Muscle of back (tissue), 11 donors: ENCODE results near the gene MGRN1. TPM values are rescaled to one million over a fixed set of nuclear protein-coding genes. Genes with fewer than 3 reads are reported as not detected.

Experiments used
- DNase-seq, 3 donors: peaks; one replicate each; pipeline versions ENCODE4 v3.0.0 to v3.0.0-alpha.2; 2013
- polyA plus RNA-seq, 10 donors: library from polyadenylated mRNA; unstranded; fragments of 120-200 nt; gene quantifications; one replicate each; pipeline ENCODE4 v1.2.1, GENCODE V29; 2013; ENCODE audit not compliant: insufficient read length in 10 of 10

The MGRN1 gene
- polyA plus RNA-seq, 10 donors, result 30.9 to 42.7 (median 36.9) TPM

DNA sequence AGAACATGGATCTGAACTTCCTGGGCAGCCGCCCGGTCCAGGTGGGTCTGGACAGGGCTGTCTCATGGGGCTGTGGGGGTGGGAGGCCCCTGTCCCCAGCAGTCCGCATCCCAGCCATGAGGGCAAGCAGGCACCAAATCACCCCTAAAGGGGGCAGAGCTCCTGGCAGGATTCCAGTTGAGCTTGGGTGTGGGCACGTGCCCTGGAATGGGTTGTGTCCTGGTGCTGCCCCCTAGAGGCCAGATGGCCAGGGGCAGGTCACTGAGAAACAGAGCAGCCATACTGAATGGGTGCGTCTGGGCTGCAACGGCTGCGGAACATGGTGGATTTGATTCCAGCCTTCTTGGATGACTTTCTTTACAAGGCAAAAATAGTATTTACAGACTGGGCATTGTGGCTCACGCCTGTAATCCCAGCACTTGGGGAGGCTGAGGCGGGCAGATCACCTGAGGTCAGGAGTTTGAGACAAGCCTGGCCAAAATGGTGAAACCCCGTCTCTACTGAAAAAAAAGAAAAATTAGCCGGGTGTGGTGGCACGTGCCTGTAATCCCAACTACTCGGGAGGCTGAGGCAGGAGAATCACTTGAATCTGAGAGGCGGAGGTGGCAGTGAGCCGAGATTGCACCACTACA lies 25.9 kb downstream of the MGRN1 start:
- DNase-seq, result peak in 1 of 3 donors; percentile 43

DNA sequence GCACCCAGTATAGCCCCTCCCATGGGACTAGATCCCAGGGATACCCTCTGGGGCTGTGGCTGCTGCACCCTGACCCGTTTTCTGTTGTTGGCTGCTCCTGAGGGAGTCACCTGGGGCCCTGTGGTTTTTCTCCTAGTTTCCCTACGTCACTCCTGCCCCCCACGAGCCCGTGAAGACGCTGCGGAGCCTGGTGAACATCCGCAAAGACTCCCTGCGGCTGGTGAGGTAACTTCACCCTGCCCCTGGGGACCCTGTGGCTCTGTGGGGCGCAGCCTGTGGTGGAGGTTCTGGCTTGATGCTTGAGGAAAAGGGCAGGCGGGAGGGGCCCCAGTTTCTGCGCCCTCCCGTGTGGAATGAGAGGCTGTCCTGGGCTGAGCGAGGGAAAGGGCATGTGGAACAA lies 27.2 kb downstream of the MGRN1 start:
- DNase-seq, result no peak

DNA sequence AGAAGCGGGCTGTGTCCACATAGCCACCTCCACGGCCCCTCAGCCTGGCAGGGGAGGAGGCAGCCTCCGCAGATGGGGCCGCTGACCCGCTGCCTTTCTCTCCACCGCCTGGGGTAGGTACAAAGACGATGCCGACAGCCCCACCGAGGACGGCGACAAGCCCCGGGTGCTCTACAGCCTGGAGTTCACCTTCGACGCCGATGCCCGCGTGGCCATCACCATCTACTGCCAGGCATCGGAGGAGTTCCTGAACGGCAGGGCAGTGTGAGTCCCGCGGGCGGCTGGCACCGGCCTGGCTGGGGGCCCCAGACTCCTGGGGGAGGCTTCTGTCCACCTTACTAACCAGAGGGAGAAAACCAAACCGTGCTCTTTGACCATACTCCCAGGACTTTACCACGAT lies 27.9 kb downstream of the MGRN1 start:
- no peak for DNase-seq

DNA sequence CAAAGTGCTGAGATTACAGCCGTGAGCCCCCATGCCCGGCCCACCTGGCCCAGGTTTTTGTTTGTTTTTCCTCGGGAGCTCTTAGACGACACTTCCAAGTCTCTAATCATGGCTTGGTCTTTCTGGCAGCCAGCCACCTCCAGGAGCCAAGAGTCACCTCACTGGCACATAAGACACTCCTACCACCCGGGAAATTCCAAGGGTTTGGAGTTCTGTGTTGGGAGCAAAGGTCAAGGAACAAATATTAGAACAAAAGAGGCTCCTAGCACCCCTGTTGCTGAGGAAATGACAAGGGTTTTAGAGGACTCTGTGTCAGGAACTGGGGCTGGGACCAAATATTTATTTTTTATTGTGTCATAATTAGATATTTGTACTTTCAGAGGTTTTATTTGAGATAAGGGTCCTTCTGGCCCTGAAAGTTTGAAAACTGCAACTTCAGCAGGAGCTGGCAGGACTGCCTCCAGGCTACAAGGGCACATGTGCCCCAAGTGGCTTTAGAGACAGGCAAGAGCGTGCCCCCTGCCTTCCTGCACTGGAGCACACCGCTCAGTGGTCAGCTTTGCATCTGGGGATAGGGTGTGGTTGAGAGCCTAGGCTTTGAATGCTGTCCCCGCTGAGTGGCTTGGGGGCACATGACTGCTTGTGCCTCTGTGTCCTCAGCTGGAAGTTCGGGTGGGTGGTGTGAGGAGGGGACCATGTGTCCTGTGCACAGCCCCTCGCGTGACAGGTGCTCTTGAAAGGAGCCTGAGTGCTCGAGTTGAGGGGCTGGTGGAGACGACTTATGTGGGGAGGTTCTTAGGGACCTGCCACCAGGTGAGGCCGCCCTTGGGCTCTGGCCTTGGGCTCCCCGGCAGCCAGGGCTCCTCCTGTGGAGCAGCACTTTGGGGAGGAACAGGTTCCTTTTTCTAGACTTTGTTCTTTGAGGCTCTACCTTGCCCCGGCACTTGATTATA lies 29.7 kb downstream of the MGRN1 start:
- no peak for DNase-seq

DNA sequence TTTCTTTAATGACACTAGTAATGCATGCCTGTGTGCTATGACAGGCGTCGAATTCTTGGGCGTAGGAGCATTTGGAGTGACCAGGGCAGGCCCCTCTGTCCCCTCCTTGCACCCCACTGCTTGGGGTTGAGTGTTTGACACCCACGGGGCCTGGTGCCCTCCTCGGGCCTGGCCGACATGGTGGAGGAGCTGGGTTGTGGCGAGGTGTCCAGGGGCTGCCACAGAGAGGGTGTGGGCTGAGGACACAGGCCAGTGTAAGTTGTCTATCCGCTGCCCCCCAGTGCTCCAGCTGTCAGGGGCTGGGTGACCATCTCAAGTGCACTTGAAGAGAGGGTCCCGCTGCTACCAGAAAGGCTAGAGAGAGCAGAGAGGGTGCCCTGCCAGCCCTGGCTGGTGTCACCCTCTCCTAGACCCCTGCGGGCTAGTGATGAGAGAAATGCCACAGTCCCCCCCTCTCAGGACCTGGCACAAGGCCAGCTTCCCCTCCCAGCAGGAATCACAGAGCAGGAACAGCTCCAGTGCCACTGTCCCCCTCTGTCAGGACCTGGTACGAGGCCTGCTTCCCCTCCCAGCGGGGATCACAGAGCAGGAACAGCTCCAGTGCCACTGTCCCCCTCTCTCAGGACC lies 30.5 kb downstream of the MGRN1 start:
- DNase-seq, result no peak

DNA sequence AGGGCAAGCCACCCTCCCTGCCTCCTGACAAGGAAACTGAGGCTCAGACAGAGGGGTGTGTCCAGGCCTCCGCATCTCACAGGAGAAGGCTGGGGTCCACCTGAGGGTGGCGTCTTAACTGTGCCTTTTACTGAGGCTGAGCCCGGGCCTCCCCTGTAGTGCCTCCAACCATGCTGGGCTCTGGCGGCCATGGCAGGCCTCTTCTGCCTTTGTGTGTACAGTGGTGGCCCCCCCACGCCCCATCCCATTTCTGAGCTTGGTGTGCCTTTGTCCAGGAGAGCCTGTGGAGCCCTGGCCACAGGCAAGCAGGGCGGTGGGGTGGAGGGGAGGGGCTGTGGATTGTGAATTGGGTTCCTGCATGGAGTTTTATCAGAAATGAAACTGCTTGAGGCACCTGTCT lies 31.2 kb downstream of the MGRN1 start:
- no peak for DNase-seq

DNA sequence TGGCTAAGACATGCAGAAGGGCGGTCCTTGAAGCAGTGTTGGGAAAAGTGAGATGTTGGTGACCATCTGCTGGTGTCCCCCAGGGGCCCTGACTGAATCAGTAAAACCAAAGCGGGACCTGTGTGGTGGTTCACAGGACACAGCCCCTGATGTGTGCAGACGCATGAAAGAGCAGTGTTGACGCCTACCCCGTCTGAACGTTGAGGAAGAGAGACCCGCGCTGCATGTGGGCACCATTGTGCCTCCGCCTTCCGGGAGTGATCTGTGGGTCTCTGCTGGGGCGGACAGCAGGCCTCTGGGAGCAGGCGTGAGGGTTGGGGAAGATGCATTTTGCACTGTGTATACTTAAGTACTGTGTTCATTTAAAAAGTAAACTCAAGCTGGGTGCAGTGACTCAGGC lies 31.6 kb downstream of the MGRN1 start:
- DNase-seq, result no peak

DNA sequence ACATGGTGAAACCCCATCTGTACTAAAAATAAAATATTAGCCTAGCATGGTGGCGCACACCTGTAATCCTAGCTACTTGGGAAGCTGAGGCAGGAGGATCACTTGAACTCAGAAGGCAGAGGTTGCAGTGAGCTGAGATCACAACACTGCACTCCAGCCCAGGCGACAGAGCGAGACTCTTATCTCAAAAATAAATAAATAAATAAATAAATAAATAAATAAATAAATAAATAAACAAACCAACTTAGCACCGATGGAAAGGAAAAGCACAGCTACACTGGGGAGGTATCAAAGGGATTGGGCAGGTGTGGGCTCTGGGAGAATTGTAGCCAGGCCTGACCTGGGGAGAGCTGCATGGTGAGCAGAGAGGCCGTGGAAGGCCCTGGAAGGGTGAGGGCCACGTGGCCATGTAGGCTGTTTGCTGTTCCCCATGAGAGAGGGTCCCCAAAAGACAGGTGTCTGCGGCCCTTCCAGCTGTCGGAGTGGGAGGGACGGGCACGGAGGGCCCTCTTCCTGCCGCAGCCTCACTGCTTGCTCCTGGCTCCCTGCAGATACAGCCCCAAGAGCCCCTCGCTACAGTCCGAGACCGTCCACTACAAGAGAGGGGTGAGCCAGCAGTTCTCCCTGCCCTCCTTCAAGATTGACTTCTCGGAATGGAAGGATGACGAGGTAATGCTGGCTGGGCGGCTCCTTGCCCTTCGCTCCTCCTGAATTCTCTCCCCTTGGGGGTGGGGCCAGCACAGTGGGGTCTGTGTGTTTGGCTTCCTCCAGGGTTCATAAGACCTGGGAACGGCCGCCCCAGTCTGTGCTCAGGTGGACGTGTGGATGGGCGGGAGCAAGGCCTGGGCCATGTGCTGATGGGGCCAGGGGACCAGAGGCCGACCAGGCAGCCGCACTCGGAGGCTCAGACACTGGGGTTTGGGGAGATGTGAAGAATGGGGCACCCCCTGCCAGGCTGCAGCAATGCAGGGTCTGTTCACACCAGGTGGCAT lies 32.4 kb downstream of the MGRN1 start:
- no peak for DNase-seq

DNA sequence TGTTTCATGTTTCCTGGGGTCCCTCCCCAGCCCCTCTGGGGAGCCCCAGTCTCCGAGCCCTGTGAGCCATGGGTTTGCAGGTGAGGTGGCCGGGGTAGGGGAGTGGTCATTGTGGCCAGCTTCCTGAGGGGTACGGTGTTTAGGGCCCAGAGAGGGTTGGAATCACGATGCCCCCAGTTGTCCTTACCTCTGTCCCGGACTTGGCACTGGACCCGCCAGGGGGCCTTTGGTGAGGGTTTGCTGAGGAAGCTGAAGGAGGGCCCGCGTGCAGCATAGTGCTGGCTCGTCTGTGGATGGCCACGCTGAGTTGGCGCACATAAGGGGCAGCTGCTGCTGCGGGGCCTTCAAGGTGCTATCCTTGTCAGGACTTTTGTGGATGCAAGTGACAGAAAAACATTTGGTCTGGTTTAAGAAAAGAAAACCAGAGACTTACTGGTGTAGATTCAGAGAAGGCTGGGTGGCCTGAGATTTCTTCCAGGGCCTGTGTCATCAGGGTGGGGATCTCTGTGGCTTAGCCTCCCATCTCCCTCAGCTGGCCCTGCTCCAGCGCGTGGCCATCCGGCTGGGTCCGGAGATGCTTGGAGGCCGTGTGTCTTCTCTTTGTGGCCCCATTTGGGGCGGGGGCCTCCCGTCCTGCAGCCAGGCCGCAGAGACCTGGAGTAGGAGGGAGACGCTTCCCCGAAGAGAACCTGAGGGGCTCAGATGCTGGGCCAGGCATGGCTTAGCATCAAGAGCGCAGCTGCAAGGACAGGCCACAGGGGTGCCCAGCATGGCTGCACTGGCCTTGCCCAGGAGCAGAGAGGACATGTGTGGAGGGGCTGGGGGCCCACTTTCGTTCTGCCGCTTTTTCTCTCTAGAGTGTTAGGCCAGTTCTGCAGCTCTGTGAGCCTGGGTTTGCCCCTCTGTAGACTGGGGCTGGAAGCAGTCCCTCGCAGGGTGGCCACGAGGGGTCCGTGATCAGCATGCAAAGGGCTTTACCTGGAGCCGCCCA lies 35.0 kb downstream of the MGRN1 start:
- DNase-seq, result no peak

DNA sequence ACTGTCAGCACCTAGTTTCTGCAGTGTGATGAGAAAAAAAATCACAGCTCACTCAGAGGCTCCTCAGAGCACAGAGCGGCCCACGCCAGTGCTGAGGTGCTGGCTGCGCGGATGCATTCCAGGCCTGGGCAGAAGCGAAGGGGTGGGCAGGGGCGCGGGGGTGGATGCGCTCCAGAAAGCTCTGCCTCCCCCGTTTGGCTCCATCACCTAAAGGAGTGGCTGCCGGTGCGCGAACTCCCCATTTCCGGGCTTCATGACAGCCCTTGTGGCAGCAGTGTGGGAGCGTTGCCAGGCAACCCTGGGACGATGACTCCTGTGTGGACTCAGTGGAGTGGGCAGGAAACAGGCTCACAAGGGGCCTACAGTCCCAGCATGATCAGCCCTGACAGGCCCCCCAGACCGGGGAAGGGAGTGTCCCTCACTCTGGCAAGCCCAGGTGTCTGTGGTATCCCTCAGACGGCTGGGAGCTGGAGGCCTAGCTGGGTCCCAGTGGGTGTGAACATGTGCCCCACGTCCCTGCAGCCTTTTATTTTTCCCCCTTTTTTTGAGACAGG lies 35.9 kb downstream of the MGRN1 start:
- DNase-seq, result peak in 1 of 3 donors; percentile 7

DNA sequence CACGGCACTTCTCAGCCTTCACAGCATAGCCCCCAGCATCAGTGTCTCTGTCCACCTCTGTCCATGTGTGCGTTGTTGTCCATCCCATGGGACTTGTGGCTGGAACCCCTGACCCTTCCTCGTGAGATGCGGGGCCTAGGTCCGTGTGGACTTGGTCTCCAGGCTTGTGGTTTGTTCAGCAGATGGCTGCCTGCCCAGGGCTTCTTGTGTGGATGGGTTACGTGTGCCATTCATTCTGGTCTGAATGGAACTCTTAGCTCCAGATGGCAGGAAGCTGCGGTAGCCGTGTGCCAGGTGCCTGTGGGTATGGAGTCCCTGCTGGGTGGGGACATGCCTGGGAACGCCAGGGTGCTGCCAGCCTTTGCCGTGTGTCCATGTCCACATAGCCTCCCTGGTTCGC lies 37.0 kb downstream of the MGRN1 start:
- no peak for DNase-seq

DNA sequence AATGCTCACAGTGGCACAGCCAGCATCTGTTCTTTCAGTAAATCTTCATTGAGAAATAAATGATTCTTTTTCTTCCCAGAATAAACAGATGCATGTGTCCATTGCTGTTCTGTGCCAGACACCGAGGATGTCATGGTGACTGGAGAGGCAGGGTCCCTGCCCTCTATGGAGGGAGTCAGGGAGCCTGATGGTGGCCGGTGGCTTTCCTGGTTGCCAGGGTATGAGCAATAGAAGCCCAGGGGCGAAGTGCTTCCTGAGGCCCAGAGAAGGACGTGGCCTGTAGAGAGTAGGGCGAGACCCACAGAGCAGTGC lies 38.8 kb downstream of the MGRN1 start:
- no peak for DNase-seq

DNA sequence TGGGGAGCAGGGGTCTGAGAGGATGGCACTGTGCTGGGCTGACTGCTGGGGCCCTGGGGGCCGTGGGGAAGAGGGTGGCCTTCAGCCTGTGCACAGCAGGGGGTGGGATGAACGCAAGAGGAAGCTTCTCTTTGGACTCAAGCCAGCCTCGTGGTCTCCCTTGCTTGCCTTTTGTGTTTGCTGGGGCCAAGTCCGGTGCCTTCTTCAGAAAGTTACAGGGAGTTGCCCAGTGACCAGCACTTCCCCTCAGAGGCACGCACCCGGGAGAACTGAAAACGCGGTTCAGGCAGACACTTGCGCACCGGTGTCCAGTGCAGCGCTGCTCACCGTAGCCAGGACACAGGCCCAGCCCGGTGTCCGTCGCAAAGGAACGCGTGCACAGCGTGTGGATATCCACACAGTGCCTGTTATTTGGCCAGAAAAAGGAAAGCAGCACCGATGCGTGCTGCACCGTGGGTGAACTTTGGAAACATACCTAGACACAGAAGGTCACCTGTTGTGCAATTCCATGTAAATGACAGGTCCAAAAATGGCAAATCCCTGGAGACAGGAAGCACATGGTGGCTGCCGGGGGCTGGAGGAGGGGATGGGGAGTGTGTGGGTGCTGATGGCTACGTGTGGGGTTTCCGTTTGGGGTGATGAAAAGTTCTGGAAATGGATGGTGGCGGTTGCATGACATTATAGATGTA lies 39.3 kb downstream of the MGRN1 start:
- DNase-seq, result peak; percentile 16 to 61 (median 35)

DNA sequence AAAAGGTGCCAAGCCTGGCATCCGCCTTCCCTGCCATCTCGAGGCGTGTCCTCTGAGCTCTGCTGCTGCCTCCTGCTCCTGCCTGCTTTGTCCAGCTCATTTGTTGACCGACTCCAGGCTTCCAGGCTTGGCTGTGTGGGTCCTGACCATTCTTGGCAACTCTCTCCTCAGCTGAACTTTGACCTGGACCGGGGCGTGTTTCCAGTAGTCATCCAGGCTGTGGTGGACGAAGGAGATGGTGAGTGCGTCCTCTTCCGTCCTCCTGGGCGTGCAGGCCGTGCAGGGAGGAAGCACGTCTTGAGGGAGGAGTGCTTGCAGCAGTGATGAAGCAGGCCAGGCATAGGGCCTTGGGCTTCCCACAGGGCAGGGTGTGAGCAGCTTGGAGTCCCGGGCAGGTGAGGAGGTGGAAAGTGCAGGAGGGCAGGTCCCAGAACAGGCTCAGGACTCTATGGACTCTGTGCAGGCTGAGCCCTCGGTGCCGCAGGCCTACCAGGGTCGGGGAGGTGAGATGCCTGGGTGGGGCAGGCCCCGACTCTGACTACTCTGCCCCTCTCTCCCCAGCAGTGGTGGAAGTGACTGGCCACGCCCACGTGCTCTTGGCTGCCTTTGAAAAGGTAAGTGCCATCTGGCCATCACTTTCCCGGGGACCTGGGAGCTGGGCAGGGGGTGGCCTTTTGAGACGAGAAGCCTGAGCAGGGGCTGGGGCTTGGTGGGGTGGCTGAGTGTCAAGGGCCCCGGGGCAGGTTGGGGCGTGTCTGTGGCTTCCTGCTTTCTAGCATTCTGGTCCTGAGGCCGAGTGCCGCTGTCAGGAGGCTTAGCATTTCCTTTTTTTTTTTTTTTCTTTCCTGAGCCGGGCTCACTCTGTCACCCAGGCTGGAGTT lies 40.2 kb downstream of the MGRN1 start:
- DNase-seq, result no peak

DNA sequence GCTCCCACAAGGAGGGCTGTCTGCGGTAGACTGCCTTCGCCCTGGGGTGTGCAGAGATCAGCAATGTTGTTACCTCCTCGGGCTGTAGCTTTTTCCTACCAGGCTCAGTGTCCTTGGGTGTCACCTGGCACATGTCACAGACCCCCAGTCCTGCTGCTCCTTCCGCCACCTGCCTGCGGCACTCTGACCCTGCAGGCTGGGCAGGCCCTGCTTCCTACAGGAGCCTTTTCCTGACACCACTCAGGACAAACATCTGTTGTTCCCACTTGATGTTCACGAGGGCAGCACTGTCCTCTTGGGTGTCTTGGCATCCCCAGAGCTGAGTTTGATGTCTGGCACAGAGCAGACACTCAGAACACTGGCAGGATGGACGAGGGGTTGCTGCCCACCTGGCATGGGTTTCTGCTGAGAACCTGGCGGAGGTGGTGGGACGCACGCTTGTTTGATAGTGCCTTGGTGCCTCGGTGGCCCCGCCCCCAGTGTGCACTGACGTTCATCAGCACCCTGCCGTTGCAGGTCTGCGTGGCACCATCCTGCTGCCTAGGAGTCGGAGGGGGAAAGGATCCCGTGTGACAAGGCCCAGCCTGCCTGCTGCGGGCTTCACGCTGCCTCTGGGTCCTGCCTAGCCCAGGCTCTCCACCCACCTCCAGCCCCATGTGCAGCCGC lies 42.0 kb downstream of the MGRN1 start:
- DNase-seq, result no peak

DNA sequence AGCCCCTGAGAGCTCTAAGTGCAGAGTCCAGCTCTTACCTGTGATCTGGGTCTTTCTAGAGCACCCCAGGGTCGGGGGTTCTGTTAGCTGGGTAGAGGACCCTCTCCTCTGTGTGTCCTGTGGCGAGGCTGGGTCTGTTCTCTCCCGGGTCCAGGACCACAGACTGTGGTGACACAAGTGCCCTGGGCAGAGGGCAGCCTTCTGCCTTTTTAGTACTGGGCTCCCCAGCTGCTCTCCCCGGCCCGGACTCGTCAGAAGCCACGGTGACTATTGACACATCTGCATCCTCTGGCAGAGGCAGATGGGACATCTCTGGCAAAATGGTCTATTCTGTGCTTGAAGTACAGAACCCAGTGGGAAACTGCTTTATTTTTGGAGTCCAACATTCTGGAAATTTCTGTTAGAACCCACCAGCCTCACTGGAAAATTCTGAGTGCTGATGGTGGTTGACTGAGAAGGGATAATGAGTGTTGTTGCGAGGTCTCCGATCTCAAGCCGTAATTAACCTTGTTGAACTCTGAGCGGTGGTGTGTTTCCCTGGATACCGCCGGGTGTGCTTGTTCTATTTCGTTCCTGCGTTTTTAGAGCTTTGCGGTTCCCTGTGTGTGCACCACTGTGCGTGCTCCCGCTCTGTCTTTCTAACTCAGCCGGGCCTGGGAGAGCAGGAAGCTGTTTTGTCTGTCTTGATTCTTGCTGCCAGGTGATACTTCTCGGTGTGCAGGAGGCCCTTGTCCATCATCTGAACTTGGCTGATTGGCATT lies 42.8 kb downstream of the MGRN1 start:
- DNase-seq, result no peak
